Progenitor cell of endocrine pancreas (in vitro differentiated cells): ENCODE data around the gene CUX1. TPM values are rescaled to one million over a fixed set of nuclear protein-coding genes. Genes with fewer than 3 reads are reported as not detected.

Source experiments
- DNase-seq: peaks from one replicate; pipeline ENCODE4 v3.0.0; 2021; ENCODE audit warnings: low spot score; ENCODE audit not compliant: unreplicated experiment
- H3K27ac Mint-ChIP-seq: 2 replicates; pipeline ENCODE4 v1.8.0; 2021; ENCODE audit warnings: mild to moderate bottlenecking, moderate library complexity, mixed read lengths
- H3K27me3 Mint-ChIP-seq: 2 replicates; pipeline ENCODE4 v1.8.0; 2021; ENCODE audit warnings: mixed read lengths
- H3K36me3 Mint-ChIP-seq: 2 replicates; pipeline ENCODE4 v1.8.0; 2022; ENCODE audit warnings: mixed read lengths; ENCODE audit not compliant: insufficient read depth
- H3K4me1 Mint-ChIP-seq: 2 replicates; pipeline ENCODE4 v1.8.0; 2021; ENCODE audit warnings: low read depth, mixed read lengths
- H3K4me3 Mint-ChIP-seq: 2 replicates; pipeline ENCODE4 v1.8.0; 2021; ENCODE audit warnings: low read depth, mild to moderate bottlenecking, moderate library complexity, mixed read lengths
- H3K9me3 Mint-ChIP-seq: 2 replicates; pipeline ENCODE4 v1.8.0; 2021; ENCODE audit warnings: low read depth, mixed read lengths
- total RNA-seq: library from RNA; stranded (reverse); gene quantifications from 2 replicates; pipeline ENCODE4 v1.2.1, GENCODE V29; 2021
- TF ChIP-seq, protein P1 (sequence below): fragments of 200-600 bp; sonication (generic); IDR thresholded peaks from one replicate; pipeline ENCODE4 v1.5.0; 2021; ENCODE audit warnings: antibody characterized with exemption, mild to moderate bottlenecking; ENCODE audit not compliant: unreplicated experiment

The CUX1 gene
- total RNA-seq, 1 donor from 2014 or later: 103 TPM

GRCh38 chr7:102283477-102284189 is 466.2 kb downstream of the CUX1 start:
- Mint-ChIP-seq H3K27ac (peak overlapping the region; percentile 24), H3K36me3 (no peaks in the 10 kb centered on the region), H3K27me3 (peaks cover 9% of the 10 kb centered on the region), H3K9me3 (no peaks in the 10 kb centered on the region), H3K4me1 (peaks cover 4% of the 10 kb centered on the region), H3K4me3 (no peak overlapping the region)
- DNase-seq: no peak
- TF ChIP-seq, protein P1, sequence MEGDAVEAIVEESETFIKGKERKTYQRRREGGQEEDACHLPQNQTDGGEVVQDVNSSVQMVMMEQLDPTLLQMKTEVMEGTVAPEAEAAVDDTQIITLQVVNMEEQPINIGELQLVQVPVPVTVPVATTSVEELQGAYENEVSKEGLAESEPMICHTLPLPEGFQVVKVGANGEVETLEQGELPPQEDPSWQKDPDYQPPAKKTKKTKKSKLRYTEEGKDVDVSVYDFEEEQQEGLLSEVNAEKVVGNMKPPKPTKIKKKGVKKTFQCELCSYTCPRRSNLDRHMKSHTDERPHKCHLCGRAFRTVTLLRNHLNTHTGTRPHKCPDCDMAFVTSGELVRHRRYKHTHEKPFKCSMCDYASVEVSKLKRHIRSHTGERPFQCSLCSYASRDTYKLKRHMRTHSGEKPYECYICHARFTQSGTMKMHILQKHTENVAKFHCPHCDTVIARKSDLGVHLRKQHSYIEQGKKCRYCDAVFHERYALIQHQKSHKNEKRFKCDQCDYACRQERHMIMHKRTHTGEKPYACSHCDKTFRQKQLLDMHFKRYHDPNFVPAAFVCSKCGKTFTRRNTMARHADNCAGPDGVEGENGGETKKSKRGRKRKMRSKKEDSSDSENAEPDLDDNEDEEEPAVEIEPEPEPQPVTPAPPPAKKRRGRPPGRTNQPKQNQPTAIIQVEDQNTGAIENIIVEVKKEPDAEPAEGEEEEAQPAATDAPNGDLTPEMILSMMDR: no peak

DNA sequence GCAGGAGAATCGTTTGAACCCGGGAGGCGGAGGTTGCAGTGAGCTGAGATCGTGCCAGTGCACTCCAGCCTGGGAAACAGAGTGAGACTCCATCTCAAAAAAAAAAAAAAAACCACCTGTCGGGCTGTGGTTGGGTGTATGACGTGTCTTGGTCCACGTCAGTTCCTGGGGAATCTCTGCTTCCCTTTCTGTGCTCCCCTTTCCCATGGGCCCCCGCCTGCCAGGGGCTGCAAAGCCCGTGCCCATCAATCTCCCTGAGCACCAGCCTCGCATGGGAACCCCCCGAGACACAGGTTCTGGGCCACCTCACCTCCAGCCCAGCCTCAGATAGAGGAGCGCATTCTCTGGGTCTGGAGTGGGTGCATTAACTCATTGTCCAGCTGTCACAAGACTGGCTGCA is 467.0 kb downstream of the CUX1 start:
- Mint-ChIP-seq H3K4me1 (peaks cover 4% of the 10 kb centered on the region), H3K4me3 (peak overlapping the region; percentile 58), H3K36me3 (no peaks in the 10 kb centered on the region), H3K27me3 (peaks cover 9% of the 10 kb centered on the region), H3K9me3 (no peaks in the 10 kb centered on the region), H3K27ac (no peak overlapping the region)
- no peak for DNase-seq
- TF ChIP-seq, protein P1: no peak

GRCh38 chr7:102284891-102285539 is 467.6 kb downstream of the CUX1 start:
- Mint-ChIP-seq H3K4me1 (peaks cover 2% of the 10 kb centered on the region), H3K27ac (no peak overlapping the region), H3K27me3 (peaks cover 9% of the 10 kb centered on the region), H3K36me3 (no peaks in the 10 kb centered on the region), H3K4me3 (peak overlapping the region; percentile 58), H3K9me3 (no peaks in the 10 kb centered on the region)
- TF ChIP-seq, protein P1: no peak
- no peak for DNase-seq

DNA sequence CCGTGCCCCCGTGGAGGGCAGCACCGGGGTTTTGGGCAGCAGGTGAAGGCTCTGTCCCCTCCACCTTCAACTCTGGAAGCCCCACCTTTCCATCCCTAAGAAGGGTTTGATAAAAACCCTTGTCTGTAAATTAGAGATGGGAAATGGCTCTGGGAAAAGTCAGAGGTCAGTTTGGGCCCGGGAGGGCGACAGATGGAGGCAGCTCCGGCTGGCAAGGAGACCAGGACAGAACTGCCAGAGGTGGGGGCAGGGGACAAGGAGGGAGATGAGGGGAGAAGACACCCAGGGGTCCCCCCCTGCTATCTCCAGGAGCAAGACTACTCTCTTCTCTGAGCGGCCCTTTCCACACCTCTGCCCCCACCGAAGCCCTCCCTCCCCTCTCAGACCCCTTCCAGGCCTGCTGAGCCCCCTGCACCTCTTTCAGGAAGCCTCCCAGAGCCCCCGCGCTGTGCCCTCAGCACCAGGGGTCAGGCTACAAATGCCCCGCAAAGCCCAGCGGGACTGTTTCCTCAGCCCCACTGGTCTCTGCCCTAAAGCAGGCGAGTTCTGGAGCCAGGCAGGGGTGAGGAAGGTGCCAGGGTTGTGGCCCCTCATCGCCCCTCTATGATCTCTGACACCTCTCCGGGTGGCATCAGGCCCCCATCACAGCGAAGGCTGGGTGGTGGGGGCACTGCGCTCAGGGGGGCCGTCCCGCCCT is 468.3 kb downstream of the CUX1 start:
- Mint-ChIP-seq H3K4me1 (peaks cover 2% of the 10 kb centered on the region), H3K36me3 (no peaks in the 10 kb centered on the region), H3K4me3 (peak overlapping the region; percentile 58), H3K27ac (no peak overlapping the region), H3K9me3 (no peaks in the 10 kb centered on the region), H3K27me3 (peaks cover 11% of the 10 kb centered on the region)
- TF ChIP-seq, protein P1: no peak
- DNase-seq: no peak
